HCT116 (cell line): ENCODE results near the gene MUC21. TPM values are rescaled to one million over a fixed set of nuclear protein-coding genes. Genes with fewer than 3 reads are reported as not detected.
A peak's percentile ranks its signal among the peaks of the same experiment; 100 is the strongest.

Source experiments
- ATAC-seq: fragments of 200-7000 bp; cut with Tn5 transposase; 2 replicates; pipeline ENCODE4 v1.9.1; 2020; ENCODE audit warnings: mild to moderate bottlenecking, moderate library complexity
- BruUV-seq: library from RNA; stranded (reverse); fragments of 400-500 nt; replicated peaks from 2 replicates; lab custom pipeline; 2021; lab: Mats Ljungman, UMichigan
- CTCF ChIA-PET: fragments of 300-600 bp; sonication (Branson Sonifier 250); formaldehyde crosslinking; loops from one replicate; lab custom pipeline; 2021; ENCODE audit warnings: antibody characterized with exemption; lab: Charles Lee
- POLR2A ChIA-PET: fragments of 300-600, 350-600 bp; sonication (Branson Sonifier 250); formaldehyde crosslinking; loops from one replicate; lab custom pipeline; 2021; ENCODE audit warnings: antibody characterized with exemption; lab: Charles Lee
- RAD21 ChIA-PET, 2 experiments: fragments of 300-600 bp; sonication (Branson Sonifier 250); formaldehyde crosslinking; loops; one replicate each; lab custom pipeline; 2023; ENCODE audit warnings: low total read pairs in 2 of 2; ENCODE audit not compliant: uncharacterized antibody in 2 of 2, unreplicated experiment in 2 of 2, low non-redundant PET in 1 of 2; lab: Charles Lee
- DNase-seq: peaks from one replicate; pipeline ENCODE4 v3.0.0-alpha.2; 2010; ENCODE audit warnings: low read depth, low spot score
- H2AFZ ChIP-seq: fragments of 200-600 bp; shearing (Covaris generic), sonication (generic); 2 replicates; pipeline ENCODE4 v1.6.1; 2017; ENCODE audit warnings: low read depth, mixed run types, mixed read lengths, antibody characterized with exemption, low read length; ENCODE audit not compliant: poor library complexity, severe bottlenecking
- H3K27ac ChIP-seq: 2 replicates; pipeline ENCODE4 v1.5.1; 2012; ENCODE audit warnings: low read depth, low read length
- H3K27me3 ChIP-seq: fragments of 200-600 bp; sonication (generic); 2 replicates; pipeline ENCODE4 v1.6.1; 2016; ENCODE audit warnings: mixed run types, low read length, mixed read lengths; ENCODE audit not compliant: insufficient read depth
- H3K36me3 ChIP-seq, 2 experiments: fragments of 200-500 bp in 1 of 2; fragments of 200-600 bp in 1 of 2; sonication (Bioruptor generic) in 1 of 2; sonication (generic) in 1 of 2; 2 replicates each; pipeline versions ENCODE4 v1.5.1 to v1.6.1; 2014 to 2016; ENCODE audit warnings: low read length in 2 of 2, inconsistent platforms in 1 of 2, mixed read lengths in 1 of 2, mixed run types in 1 of 2; ENCODE audit not compliant: insufficient read depth in 2 of 2, control insufficient read depth in 1 of 2
- H3K4me1 ChIP-seq, 2 experiments: fragments of 200-600 bp in 1 of 2; sonication (generic) in 1 of 2; 2 replicates each; pipeline versions ENCODE4 v1.5.1 to v1.6.1; 2012 to 2017; ENCODE audit warnings: low read length in 2 of 2, inconsistent platforms in 1 of 2, mild to moderate bottlenecking in 1 of 2, mixed read lengths in 1 of 2, mixed run types in 1 of 2, moderate library complexity in 1 of 2; ENCODE audit not compliant: insufficient read depth in 2 of 2, control insufficient read depth in 1 of 2
- H3K4me2 ChIP-seq: fragments of 200-600 bp; sonication (generic); 2 replicates; pipeline ENCODE4 v1.6.1; 2017; ENCODE audit warnings: mixed run types, low read length, mixed read lengths
- H3K4me3 ChIP-seq, 2 experiments: fragments of 200-600 bp in 1 of 2; sonication (generic) in 1 of 2; replicated peaks in 1 of 2; 2 replicates each; pipeline ENCODE4 v1.5.1; 2011 to 2016; ENCODE audit warnings: low read length in 2 of 2, control low read depth in 1 of 2, low read depth in 1 of 2, mild to moderate bottlenecking in 1 of 2, mixed read lengths in 1 of 2, mixed run types in 1 of 2
- H3K79me2 ChIP-seq: fragments of 200-600 bp; sonication (generic); 2 replicates; pipeline ENCODE4 v1.6.1; 2017; ENCODE audit warnings: mild to moderate bottlenecking, mixed run types, low read length, moderate library complexity, mixed read lengths; ENCODE audit not compliant: insufficient read depth
- H3K9ac ChIP-seq: fragments of 200-600 bp; sonication (generic); 2 replicates; pipeline ENCODE4 v1.6.1; 2016; ENCODE audit warnings: low read length, mixed read lengths
- H3K9me2 ChIP-seq: fragments of 200-600 bp; sonication (generic), shearing (Covaris generic); 2 replicates; pipeline ENCODE4 v1.6.1; 2017; ENCODE audit warnings: mixed run types, mild to moderate bottlenecking, moderate library complexity; ENCODE audit not compliant: insufficient read depth
- H3K9me3 ChIP-seq, 2 experiments: fragments of 200-500 bp in 1 of 2; fragments of 200-600 bp in 1 of 2; sonication (Bioruptor generic) in 1 of 2; sonication (generic) in 1 of 2; 2 replicates each; pipeline ENCODE4 v1.6.1; 2014 to 2017; ENCODE audit warnings: low read length in 2 of 2, mixed read lengths in 2 of 2, inconsistent platforms in 1 of 2, low read depth in 1 of 2, mild to moderate bottlenecking in 1 of 2, mixed run types in 1 of 2, moderate library complexity in 1 of 2; ENCODE audit not compliant: control insufficient read depth in 1 of 2, insufficient read depth in 1 of 2
- H4K20me1 ChIP-seq: fragments of 200-600 bp; sonication (generic), shearing (Covaris generic); 2 replicates; pipeline ENCODE4 v1.6.1; 2017; ENCODE audit warnings: mixed run types, mild to moderate bottlenecking, moderate library complexity; ENCODE audit not compliant: insufficient read depth
- ELF1 ChIP-seq: IDR thresholded peaks from 2 replicates; pipeline ENCODE4 v1.6.1; 2012; ENCODE audit warnings: low read depth, borderline replicate concordance
- EZH2 ChIP-seq: fragments of 200-600 bp; sonication (generic); IDR thresholded peaks from 2 replicates; pipeline ENCODE4 v1.6.1; 2017; ENCODE audit warnings: antibody characterized with exemption, mixed run types
- EZH2phosphoT487 ChIP-seq: fragments of 200-600 bp; IDR thresholded peaks from 2 replicates; pipeline ENCODE4 v1.6.1; 2018; ENCODE audit warnings: antibody characterized with exemption, borderline replicate concordance
- FOSL1 ChIP-seq: IDR thresholded peaks from 2 replicates; pipeline ENCODE4 v1.6.1; 2012; ENCODE audit warnings: low read depth
- JUND ChIP-seq: IDR thresholded peaks from 2 replicates; pipeline ENCODE4 v1.6.1; 2012
- POLR2A ChIP-seq: IDR thresholded peaks from 2 replicates; pipeline ENCODE4 v1.7.0; 2011; ENCODE audit warnings: borderline replicate concordance; ENCODE audit not compliant: insufficient read depth, insufficient read length; ENCODE audit errors: extremely low read depth
- POLR2AphosphoS5 ChIP-seq: IDR thresholded peaks from 2 replicates; pipeline ENCODE4 v1.6.1; 2011; ENCODE audit warnings: mild to moderate bottlenecking, low read depth, low read length, moderate library complexity
- SIN3A ChIP-seq: IDR thresholded peaks from 2 replicates; pipeline ENCODE4 v1.6.1; 2012; ENCODE audit warnings: low read depth
- SP1 ChIP-seq: IDR thresholded peaks from 2 replicates; pipeline ENCODE4 v1.6.1; 2012; ENCODE audit warnings: low read depth
- SRF ChIP-seq: IDR thresholded peaks from 2 replicates; pipeline ENCODE4 v1.6.1; 2012; ENCODE audit warnings: low read depth
- TCF7L2 ChIP-seq: IDR thresholded peaks from 2 replicates; pipeline ENCODE4 v1.7.0; 2011; ENCODE audit warnings: borderline replicate concordance, inconsistent platforms; ENCODE audit not compliant: insufficient read depth, insufficient read length; ENCODE audit errors: extremely low read depth
- YY1 ChIP-seq: IDR thresholded peaks from 2 replicates; pipeline ENCODE4 v1.6.1; 2011; ENCODE audit warnings: low read length, low read depth, moderate library complexity, mild to moderate bottlenecking; ENCODE audit not compliant: insufficient replicate concordance; ENCODE audit errors: extremely low read depth
- ZFX ChIP-seq: fragments of 450-650 bp; IDR thresholded peaks from 2 replicates; pipeline ENCODE4 v1.6.1; 2017
- intact Hi-C: fragments of 100-400 bp; cut with micrococcal nuclease; formaldehyde crosslinking; loops from 2 replicates; pipeline ENCODE4 v1.10.0; 2022
- total RNA-seq: library from RNA; stranded (reverse); gene quantifications from one replicate; pipeline ENCODE4 v1.2.1, GENCODE V29; 2021; ENCODE audit not compliant: unreplicated experiment
- TF ChIP-seq, protein P1 (sequence below), 3 experiments: fragments of 200-600 bp in 1 of 3; sonication (generic) in 1 of 3; IDR thresholded peaks in 2 of 3; conservative IDR thresholded peaks in 1 of 3; 2 replicates each; pipeline ENCODE4 v1.5.1; 2012 to 2017; ENCODE audit warnings: low read depth in 2 of 3, low read length in 2 of 3, antibody characterized with exemption in 1 of 3, borderline replicate concordance in 1 of 3, control low read depth in 1 of 3, mild to moderate bottlenecking in 1 of 3, mixed read lengths in 1 of 3, mixed run types in 1 of 3, moderate library complexity in 1 of 3; ENCODE audit not compliant: insufficient read depth in 1 of 3
- TF ChIP-seq, protein P2 (sequence below): IDR thresholded peaks from 2 replicates; pipeline ENCODE4 v1.6.1; 2012; ENCODE audit warnings: low read depth
- TF ChIP-seq, protein P3 (sequence below): IDR thresholded peaks from 2 replicates; pipeline ENCODE4 v1.6.1; 2012
- TF ChIP-seq, protein P4 (sequence below): IDR thresholded peaks from 2 replicates; pipeline ENCODE4 v1.6.1; 2012
- TF ChIP-seq, protein P5 (sequence below): IDR thresholded peaks from 2 replicates; pipeline ENCODE4 v1.6.1; 2011; ENCODE audit warnings: mild to moderate bottlenecking, low read length, moderate library complexity; ENCODE audit not compliant: insufficient replicate concordance; ENCODE audit errors: extremely low read depth

The MUC21 gene
- total RNA-seq, 1 experiment from 2014 or later, result not detected

DNA sequence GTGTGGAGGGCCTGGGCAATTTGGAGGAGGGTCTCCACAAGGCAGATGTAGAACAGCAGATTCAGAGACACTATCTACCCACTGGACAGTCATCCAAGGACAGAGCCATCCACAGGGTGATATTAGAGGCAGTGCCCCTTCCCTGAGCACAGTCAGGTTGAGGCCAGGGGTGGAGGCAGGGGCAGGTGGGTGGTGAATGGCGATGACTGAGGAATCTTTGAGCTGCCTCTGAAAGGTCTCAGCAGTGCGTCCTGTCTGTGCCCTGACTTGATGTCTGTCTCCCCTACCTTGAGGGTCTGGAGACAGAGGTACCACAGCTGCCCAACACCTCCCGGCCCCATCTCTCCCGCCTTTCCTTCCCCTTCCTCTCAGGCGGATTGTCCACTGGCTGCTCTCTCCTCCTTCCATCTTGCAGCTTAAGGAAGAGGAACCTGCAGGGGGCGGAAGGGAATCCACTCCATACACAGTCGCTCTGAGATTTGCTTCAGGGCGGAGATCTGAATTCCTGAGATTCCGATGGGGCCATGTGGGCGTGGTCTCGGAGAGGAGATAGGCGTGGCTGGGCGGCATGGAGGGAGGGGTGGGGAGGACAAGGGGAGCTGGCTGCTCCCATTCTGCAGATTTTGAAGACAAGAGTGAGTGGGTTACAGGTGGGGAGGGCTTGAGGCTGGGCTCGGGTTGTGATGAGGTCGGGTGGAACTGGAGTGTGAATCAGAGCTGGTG, 41.0 kb upstream of the MUC21 start:
- ATAC-seq, result peak; percentile 95
- Histone ChIP-seq H3K9ac (peak overlapping the region; percentile 39), H3K36me3 (no peaks in the 10 kb centered on the region), H3K27ac (peak overlapping the region; percentile 41), H3K9me2 (no peaks in the 10 kb centered on the region), H3K9me3 (no peaks in the 10 kb centered on the region), H3K4me1 (peaks cover 14 to 19% of the 10 kb centered on the region in 2 experiments), H3K4me3 (peak overlapping the region; percentile 22 to 47), H3K27me3 (no peaks in the 10 kb centered on the region), H3K4me2 (peak overlapping the region; percentile 81), H2AFZ (peak overlapping the region; percentile 75), H4K20me1 (no peaks in the 10 kb centered on the region), H3K79me2 (no peaks in the 10 kb centered on the region)
- ChIA-PET RAD21 (interaction anchor here (0.9 to 1.2 kb wide), 4 partner anchors 27 to 137 kb away, joined by 3 to 4 read pairs (median 4); no protein-coding TSS in a partner anchor), POLR2A (interaction anchor here (1.2 kb wide), 2 partner anchors 35 to 128 kb away, joined by 3 to 4 read pairs; partner anchors contain the start of gene GTF2H4), CTCF (interaction anchor here (0.5 to 2.1 kb wide), 12 partner anchors 11 to 424 kb away, joined by 3 to 20 read pairs (median 4); partner anchors contain the start of gene SFTA2)
- BruUV-seq, result no TSS peak
- peak; percentile 83 for DNase-seq
- intact Hi-C loops, result loop anchor here (1.0 kb wide), 1 partner anchor 250 kb away; no protein-coding TSS in a partner anchor
- TF ChIP-seq JUND (no peak), SP1 (peak; percentile 50; the same call in 1 of the 2 replicates), YY1 (peak; percentile 79), EZH2phosphoT487 (no peak), ZFX (no peak), POLR2A (no peak), SRF (no peak), SIN3A (no peak), EZH2 (no peak), ELF1 (no peak), POLR2AphosphoS5 (peak; percentile 45; the same call in 1 of the 2 replicates), FOSL1 (no peak), TCF7L2 (no peak)
- TF ChIP-seq, protein P1, sequence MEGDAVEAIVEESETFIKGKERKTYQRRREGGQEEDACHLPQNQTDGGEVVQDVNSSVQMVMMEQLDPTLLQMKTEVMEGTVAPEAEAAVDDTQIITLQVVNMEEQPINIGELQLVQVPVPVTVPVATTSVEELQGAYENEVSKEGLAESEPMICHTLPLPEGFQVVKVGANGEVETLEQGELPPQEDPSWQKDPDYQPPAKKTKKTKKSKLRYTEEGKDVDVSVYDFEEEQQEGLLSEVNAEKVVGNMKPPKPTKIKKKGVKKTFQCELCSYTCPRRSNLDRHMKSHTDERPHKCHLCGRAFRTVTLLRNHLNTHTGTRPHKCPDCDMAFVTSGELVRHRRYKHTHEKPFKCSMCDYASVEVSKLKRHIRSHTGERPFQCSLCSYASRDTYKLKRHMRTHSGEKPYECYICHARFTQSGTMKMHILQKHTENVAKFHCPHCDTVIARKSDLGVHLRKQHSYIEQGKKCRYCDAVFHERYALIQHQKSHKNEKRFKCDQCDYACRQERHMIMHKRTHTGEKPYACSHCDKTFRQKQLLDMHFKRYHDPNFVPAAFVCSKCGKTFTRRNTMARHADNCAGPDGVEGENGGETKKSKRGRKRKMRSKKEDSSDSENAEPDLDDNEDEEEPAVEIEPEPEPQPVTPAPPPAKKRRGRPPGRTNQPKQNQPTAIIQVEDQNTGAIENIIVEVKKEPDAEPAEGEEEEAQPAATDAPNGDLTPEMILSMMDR (IDR thresholded peaks at IDR 0.05 in 2 of 3, conservative IDR thresholded peaks at IDR 0.05 in 1 of 3; ENCODE audit: borderline replicate concordance in 1 of 3, insufficient read depth in 1 of 3, low read depth in 2 of 3, low read length in 2 of 3), result peak; percentile 64 to 83 (median 64); a peak in 5 of 6 replicates
- TF ChIP-seq, protein P2, sequence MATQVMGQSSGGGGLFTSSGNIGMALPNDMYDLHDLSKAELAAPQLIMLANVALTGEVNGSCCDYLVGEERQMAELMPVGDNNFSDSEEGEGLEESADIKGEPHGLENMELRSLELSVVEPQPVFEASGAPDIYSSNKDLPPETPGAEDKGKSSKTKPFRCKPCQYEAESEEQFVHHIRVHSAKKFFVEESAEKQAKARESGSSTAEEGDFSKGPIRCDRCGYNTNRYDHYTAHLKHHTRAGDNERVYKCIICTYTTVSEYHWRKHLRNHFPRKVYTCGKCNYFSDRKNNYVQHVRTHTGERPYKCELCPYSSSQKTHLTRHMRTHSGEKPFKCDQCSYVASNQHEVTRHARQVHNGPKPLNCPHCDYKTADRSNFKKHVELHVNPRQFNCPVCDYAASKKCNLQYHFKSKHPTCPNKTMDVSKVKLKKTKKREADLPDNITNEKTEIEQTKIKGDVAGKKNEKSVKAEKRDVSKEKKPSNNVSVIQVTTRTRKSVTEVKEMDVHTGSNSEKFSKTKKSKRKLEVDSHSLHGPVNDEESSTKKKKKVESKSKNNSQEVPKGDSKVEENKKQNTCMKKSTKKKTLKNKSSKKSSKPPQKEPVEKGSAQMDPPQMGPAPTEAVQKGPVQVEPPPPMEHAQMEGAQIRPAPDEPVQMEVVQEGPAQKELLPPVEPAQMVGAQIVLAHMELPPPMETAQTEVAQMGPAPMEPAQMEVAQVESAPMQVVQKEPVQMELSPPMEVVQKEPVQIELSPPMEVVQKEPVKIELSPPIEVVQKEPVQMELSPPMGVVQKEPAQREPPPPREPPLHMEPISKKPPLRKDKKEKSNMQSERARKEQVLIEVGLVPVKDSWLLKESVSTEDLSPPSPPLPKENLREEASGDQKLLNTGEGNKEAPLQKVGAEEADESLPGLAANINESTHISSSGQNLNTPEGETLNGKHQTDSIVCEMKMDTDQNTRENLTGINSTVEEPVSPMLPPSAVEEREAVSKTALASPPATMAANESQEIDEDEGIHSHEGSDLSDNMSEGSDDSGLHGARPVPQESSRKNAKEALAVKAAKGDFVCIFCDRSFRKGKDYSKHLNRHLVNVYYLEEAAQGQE, result no peak
- TF ChIP-seq, protein P3, sequence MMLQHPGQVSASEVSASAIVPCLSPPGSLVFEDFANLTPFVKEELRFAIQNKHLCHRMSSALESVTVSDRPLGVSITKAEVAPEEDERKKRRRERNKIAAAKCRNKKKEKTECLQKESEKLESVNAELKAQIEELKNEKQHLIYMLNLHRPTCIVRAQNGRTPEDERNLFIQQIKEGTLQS, result no peak
- TF ChIP-seq, protein P4, sequence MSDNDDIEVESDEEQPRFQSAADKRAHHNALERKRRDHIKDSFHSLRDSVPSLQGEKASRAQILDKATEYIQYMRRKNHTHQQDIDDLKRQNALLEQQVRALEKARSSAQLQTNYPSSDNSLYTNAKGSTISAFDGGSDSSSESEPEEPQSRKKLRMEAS, result peak; percentile 29; the same call in 1 of the 2 replicates
- TF ChIP-seq, protein P5, sequence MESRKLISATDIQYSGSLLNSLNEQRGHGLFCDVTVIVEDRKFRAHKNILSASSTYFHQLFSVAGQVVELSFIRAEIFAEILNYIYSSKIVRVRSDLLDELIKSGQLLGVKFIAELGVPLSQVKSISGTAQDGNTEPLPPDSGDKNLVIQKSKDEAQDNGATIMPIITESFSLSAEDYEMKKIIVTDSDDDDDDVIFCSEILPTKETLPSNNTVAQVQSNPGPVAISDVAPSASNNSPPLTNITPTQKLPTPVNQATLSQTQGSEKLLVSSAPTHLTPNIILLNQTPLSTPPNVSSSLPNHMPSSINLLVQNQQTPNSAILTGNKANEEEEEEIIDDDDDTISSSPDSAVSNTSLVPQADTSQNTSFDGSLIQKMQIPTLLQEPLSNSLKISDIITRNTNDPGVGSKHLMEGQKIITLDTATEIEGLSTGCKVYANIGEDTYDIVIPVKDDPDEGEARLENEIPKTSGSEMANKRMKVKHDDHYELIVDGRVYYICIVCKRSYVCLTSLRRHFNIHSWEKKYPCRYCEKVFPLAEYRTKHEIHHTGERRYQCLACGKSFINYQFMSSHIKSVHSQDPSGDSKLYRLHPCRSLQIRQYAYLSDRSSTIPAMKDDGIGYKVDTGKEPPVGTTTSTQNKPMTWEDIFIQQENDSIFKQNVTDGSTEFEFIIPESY, result no peak
